Kidney epithelial cell (primary cell): Measurements from ENCODE around the gene HDC. TPM values are rescaled to one million over a fixed set of nuclear protein-coding genes. Genes with fewer than 3 reads are reported as not detected.
A peak's percentile ranks its signal among the peaks of the same experiment; 100 is the strongest.

Experiments
- DNase-seq: peaks from one replicate; pipeline ENCODE4 v3.0.0-alpha.2; 2010; ENCODE audit warnings: low read depth
- H3K27me3 ChIP-seq: 2 replicates; pipeline ENCODE4 v1.6.0; 2011; ENCODE audit warnings: low read length; ENCODE audit not compliant: control insufficient read depth, insufficient read depth
- H3K36me3 ChIP-seq: 2 replicates; pipeline ENCODE4 v1.5.1; 2011; ENCODE audit warnings: low read length; ENCODE audit not compliant: control insufficient read depth, insufficient read depth
- H3K4me3 ChIP-seq: 2 replicates; pipeline ENCODE4 v1.5.1; 2011; ENCODE audit warnings: low read depth, mild to moderate bottlenecking, control low read depth, low read length
- CTCF ChIP-seq: IDR thresholded peaks from 2 replicates; pipeline ENCODE4 v1.5.1; 2011; ENCODE audit warnings: mild to moderate bottlenecking, moderate library complexity, low read length, control low read depth, inconsistent platforms; ENCODE audit not compliant: insufficient read depth, poor library complexity, severe bottlenecking
- total RNA-seq: library from RNA; depleted of rRNA; stranded (reverse); fragments of >200 nt; gene quantifications from 2 replicates; pipeline ENCODE4 v1.2.3, GENCODE V29; 2015

The HDC gene
- total RNA-seq, 1 donor from 2014 or later: not detected

DNA sequence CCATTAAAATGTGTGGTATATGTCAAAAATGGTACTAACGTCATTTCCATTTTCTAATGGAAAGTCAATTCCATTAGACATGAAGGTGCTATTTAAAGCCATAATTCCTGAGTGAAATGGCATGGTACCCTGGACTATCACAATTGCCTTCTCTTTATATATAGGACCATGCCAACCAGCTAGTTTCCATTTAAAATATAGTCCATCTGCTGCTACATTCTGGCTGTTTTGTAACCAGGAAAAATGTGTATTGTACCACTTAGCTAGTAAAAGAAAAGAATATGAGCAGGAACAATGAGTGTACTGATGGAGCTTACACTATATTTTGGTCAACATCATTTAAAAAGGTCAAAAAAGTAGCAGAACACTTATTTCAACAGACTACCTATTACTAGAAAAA lies 30.4 kb upstream of the HDC start:
- H3K27me3 ChIP-seq: no peaks in the 10 kb centered on the region
- no peak for DNase-seq
- no peak for TF ChIP-seq CTCF
- no peak overlapping the region for H3K4me3 ChIP-seq
- no peaks in the 10 kb centered on the region for H3K36me3 ChIP-seq

- TF ChIP-seq CTCF: no peak
- no peak for DNase-seq
- no peak overlapping the region for H3K4me3 ChIP-seq
- no peaks in the 10 kb centered on the region for H3K36me3 ChIP-seq
- no peaks in the 10 kb centered on the region for H3K27me3 ChIP-seq
These were observed 24.2 kb upstream of the HDC start for GRCh38 chr15:50289749-50290148.

DNA sequence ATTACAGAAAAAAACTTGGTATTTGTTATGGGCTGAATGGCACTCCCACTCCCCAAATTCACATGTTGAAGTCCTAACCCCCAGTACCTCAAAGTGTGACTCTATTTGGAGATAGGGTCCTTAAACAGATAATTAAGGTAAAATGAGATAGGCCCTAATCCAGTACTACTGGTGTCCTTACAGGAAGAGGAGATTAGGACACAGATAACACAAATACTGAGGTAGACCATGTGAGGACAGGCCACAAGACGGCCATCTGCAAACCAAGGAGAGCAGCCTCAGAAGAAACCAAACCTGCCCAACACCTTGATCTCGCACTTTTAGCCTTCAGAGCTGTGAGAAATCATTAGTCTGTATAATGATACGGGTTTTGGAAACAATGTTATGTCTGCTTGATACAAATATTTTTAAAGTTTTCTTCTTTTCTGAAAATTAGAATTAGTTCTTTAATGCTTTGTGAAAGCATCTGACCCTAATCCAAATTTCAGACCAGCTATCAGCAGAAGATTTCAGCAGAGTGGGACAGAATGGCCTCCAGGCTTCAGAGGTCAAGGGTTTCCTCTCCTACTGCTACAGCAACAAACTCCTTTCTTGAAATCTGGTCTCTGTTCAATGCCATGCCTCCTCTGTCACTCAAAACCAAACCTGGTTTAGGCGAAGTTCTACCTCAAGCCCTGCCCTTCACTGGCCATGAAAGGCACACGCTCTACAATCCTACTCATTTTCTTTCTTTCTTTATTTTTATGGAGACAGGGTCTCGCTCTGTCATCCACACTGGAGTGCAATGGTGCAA lies 22.0 kb upstream of the HDC start:
- no peaks in the 10 kb centered on the region for H3K27me3 ChIP-seq
- H3K36me3 ChIP-seq: no peaks in the 10 kb centered on the region
- TF ChIP-seq CTCF: no peak
- no peak overlapping the region for H3K4me3 ChIP-seq
- DNase-seq: no peak

GRCh38 chr15:50281427-50281826 lies 15.9 kb upstream of the HDC start:
- DNase-seq: no peak
- Histone ChIP-seq H3K36me3 (no peaks in the 10 kb centered on the region), H3K27me3 (no peaks in the 10 kb centered on the region), H3K4me3 (no peak overlapping the region)
- TF ChIP-seq CTCF: no peak

DNA sequence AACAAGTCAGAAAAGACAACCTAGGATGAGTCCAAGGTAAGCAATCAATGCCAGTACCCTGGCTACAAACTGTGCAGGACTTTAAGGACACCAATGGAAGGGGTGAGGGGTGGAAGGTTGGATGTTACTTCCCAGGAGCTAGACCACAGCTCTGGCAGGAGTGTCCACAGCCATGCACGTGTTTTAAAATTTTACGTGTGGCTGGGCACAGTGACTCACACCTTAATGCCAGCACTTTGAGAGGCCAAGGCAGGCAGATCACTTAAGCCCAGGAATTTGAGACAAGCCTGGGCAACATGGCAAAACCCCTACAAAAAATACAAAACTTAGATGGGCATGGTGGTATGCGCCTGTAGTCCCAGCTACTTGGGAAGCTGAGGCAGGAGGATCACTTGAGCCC lies 14.7 kb upstream of the HDC start:
- TF ChIP-seq CTCF: no peak
- Histone ChIP-seq H3K36me3 (no peaks in the 10 kb centered on the region), H3K4me3 (no peak overlapping the region), H3K27me3 (no peaks in the 10 kb centered on the region)
- DNase-seq: peak; percentile 35

- no peak for TF ChIP-seq CTCF
- H3K27me3 ChIP-seq: no peaks in the 10 kb centered on the region
- H3K4me3 ChIP-seq: no peak overlapping the region
- H3K36me3 ChIP-seq: no peaks in the 10 kb centered on the region
- no peak for DNase-seq
These were observed 13.0 kb upstream of the HDC start for GRCh38 chr15:50278496-50278895.
